T-helper 2 cell (primary cell): Measurements from ENCODE around the gene EXOSC7.
A peak's percentile ranks its signal among the peaks of the same experiment; 100 is the strongest.

ENCODE experiments used
- DNase-seq, 5 experiments: peaks; one replicate each; pipeline versions ENCODE4 v3.0.0 to v3.0.0-alpha.2; 2012 to 2022

The EXOSC7 gene

GRCh38 chr3:44993471-44994205 lies 17.6 kb downstream of the EXOSC7 start:
- DNase-seq = no peak

GRCh38 chr3:44995142-44995770 lies 19.2 kb downstream of the EXOSC7 start:
- no peak for DNase-seq

DNA sequence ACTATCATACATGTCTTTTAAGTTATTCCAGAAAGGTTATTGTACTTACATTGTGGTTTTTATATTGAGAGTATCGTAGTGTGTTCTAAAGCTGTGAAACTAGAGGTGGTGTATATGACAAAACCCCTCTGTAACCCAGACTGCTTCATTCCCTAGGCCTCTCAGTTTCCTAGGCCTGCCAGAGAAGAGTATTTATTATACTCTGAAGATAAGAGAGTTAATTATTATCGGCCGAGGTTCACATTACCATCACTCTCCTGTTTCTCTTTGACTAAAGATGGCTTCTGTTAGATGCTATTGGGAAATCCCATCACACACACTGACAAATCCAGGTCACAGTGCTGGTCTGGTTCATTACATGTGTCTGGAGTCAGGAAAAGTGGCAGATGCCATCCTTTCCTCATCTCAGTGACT lies 20.5 kb downstream of the EXOSC7 start:
- DNase-seq = no peak

GRCh38 chr3:44999782-45000181 lies 23.7 kb downstream of the EXOSC7 start:
- DNase-seq = no peak

GRCh38 chr3:45000823-45001222 lies 24.8 kb downstream of the EXOSC7 start:
- DNase-seq = no peak

DNA sequence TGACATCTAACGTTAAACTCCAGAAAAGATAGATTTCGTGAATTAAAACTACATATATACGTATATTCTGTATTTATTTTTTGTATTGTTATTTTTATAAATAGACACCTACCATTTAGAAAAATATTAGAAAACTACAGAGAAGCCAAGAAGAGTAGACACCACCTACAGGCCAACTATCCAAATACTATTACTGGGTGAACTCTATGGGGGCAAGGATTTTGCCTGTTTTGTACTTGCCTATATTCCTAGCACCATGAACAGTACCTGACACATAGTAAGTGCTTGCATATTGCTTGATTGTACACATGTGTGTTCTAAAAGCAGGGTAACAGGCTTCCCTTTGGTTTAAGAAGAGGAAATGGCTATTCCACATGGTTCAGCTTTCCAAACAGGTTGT lies 25.7 kb downstream of the EXOSC7 start:
- no peak for DNase-seq

GRCh38 chr3:45002139-45002660 lies 26.2 kb downstream of the EXOSC7 start:
- DNase-seq = no peak

GRCh38 chr3:45002720-45003119 lies 26.7 kb downstream of the EXOSC7 start:
- no peak for DNase-seq

DNA sequence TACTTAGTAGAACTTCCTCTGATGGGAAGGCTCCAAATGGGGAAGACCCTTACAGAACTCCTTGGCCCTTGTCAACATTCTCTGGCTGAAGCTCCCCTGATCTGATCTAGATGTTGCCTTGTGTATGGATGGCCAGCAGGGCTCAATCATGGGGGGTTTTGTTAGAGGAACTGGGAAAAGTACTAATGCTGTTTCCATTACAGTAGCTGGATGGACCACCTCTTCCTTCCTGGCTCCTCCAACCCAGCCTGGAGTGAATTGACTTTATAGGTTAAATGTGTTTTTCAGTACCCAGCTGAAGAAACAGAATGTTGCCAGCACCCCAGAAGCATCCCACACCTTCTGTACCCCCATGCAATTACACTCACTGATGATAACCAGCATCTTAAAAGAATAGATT lies 27.4 kb downstream of the EXOSC7 start:
- no peak for DNase-seq

GRCh38 chr3:45003859-45004258 lies 27.8 kb downstream of the EXOSC7 start:
- no peak for DNase-seq

DNA sequence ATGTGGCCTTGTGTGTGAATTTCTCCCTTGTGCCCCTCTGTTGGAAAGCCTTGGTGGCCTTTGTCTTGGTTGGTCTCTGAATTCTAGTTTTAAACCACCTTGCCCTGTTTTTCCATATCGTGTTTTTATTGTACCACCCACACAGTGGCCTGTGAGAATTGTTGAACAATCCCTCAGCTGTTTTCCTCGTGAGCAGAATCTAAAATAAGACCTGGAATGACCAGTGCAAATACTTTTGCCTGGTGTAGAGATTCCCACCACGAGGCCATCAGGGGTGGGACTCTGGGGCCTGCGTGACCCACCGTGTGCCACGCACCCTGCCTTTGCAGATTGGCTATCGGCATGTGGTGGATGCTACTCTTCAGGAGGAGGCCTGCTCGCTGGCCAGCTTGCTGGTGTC lies 31.0 kb downstream of the EXOSC7 start:
- DNase-seq = no peak

DNA sequence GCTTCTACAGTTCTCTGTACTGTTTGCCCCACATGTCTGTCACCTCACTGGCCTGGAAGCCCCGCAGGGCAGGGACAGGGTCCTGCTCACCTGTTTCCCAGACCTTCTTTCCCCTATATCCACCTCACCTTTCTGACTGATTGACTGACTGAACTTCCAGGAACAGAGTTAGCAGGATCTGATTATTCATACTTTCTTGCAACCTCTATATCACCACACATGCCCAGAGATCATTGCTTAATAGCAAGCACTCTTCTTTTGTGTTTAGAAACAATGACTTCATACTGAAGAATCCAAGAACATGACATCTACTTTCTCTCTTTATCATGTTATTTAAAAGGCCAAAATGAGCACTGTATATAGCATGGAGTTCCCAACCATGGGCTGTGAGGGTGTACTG lies 32.1 kb downstream of the EXOSC7 start:
- DNase-seq = no peak

DNA sequence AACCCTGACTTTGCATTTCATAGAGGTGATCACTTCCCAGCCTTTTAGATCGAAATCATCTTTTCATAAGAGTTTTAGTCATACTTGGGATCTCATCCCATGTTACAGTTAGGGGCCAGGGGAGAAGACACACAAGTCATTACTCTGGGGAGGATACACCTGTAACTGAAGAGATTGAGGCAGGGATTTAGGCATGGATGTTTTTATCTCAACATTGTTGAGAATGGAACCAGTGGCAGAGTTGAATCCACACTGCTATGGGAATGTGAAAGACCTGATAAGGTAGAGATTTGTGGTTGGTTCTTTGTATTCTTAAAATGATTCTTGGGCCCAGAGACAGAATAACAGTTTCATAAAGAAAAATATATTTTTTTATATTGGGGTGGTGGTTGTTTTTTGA lies 33.8 kb downstream of the EXOSC7 start:
- no peak for DNase-seq

DNA sequence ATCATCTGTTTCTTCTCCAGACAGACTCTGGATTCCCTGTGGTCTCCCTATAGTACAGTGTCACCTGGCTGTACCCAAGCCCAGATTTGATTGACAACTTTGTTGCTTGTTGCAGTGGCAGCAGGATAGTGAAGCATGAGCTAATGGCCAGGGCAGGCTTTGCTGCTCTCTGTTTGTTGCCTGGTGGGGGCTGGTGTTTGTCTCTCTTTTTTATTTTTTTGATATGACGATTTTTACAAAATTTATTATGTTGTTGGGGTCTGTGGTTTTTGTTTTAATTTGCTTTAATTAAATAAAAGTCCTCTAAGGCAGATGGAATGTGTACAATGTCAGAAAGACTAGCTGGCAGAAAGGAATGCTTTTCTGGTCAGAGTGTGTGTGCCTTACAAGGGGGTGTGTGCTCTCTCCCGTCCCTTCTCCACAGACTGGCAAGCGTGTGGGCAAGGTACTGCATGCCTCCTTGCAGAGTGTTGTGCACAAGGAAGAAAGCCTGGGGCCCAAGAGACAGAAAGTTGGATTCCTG lies 34.8 kb downstream of the EXOSC7 start:
- DNase-seq = no peak

GRCh38 chr3:45011756-45012508 lies 35.9 kb downstream of the EXOSC7 start:
- DNase-seq = peak in 1 of 5 experiments; percentile 78

GRCh38 chr3:45012577-45012976 lies 36.5 kb downstream of the EXOSC7 start:
- no peak for DNase-seq

DNA sequence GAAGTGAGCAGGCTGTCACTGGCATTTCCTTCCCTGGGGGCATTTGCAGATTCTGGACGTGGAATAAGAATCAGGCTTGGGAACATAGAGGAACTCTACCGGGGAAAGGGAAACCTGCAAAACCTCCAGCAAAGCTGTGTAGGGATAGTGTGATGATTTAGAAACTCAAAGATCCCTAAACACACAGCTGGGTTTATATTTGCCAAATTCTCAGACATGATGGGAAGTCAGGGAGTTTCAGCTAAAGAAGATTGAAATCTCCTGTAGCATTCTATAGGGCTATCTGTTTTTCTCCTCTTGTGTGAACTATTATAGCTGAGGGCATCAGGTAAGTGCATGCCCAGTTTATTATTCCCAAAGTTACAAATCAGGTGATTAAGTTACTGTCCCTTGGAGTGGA lies 40.9 kb downstream of the EXOSC7 start:
- DNase-seq = no peak

GRCh38 chr3:45017821-45018220 lies 41.8 kb downstream of the EXOSC7 start:
- no peak for DNase-seq

DNA sequence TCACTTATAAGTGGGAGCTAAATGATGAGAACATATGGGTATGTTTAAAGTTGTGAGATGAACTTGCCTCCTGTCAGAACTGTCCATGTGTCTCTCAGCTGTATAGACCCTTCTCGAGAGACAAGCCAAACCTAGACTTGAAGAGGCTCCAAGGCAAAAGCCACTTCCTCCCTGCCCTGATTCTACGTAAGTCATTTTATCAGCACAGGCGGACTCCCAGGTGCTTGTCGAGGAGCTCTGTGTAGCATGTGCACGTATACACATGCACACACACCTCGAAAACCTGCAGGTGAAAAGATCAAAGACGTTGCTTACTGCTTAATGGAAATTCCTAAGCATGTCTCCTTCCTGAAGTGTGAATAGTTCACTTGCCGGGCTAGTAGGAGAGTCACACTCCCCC lies 44.5 kb downstream of the EXOSC7 start:
- peak in 1 of 5 experiments; percentile 85 for DNase-seq

GRCh38 chr3:45021524-45022297 lies 45.7 kb downstream of the EXOSC7 start:
- no peak for DNase-seq

- DNase-seq = no peak
These were observed 47.6 kb downstream of the EXOSC7 start for GRCh38 chr3:45023675-45024074.

- no peak for DNase-seq
These were observed 48.7 kb downstream of the EXOSC7 start for GRCh38 chr3:45024542-45025255.
